ENCODE data around the gene ATP6V1B1.

ATP6V1B1 gene

DNA sequence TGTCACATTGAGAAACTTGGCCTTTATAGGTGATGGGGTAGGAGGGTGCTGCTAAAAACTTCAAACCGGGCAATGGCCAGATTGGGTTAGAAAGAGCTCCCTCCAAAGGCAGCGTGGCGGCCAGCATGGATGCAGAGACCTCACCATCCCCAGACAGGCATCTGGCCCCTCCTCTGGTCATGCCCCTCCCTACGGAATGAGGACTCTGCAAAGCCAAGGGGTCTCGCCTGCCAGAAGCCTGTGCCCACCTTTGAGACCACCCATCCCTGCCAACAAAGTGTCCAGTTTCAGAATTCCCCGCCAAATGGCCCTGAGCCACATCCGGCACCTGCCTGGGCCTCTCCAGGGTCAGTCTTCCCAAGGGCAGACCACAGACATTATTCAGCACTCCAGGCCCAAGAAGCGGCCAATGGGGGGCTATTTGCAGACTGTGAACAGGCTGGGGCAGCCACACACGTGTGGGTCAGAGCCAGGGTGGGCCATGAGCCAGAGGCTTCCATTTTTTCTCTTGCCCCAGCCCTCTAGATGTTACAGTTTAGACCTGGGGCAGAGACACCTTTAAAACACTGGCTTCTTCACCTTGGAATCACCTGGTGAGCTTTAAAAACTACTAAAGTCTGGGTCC lies 4.2 kb upstream of the ATP6V1B1 start:
- peak; percentile 9 for DNase-seq (ENCODE audit: low spot score)
- in situ Hi-C loops (cut with MboI; ENCODE audit: low sequenced_read_pairs, unreplicated experiment) = no loop called here
- TF ChIP-seq, protein P1, sequence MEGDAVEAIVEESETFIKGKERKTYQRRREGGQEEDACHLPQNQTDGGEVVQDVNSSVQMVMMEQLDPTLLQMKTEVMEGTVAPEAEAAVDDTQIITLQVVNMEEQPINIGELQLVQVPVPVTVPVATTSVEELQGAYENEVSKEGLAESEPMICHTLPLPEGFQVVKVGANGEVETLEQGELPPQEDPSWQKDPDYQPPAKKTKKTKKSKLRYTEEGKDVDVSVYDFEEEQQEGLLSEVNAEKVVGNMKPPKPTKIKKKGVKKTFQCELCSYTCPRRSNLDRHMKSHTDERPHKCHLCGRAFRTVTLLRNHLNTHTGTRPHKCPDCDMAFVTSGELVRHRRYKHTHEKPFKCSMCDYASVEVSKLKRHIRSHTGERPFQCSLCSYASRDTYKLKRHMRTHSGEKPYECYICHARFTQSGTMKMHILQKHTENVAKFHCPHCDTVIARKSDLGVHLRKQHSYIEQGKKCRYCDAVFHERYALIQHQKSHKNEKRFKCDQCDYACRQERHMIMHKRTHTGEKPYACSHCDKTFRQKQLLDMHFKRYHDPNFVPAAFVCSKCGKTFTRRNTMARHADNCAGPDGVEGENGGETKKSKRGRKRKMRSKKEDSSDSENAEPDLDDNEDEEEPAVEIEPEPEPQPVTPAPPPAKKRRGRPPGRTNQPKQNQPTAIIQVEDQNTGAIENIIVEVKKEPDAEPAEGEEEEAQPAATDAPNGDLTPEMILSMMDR (IDR thresholded peaks at IDR 0.05; ENCODE audit: borderline replicate concordance, control extremely low read depth, extremely low read depth, insufficient read depth, missing control alignments) = no peak

DNA sequence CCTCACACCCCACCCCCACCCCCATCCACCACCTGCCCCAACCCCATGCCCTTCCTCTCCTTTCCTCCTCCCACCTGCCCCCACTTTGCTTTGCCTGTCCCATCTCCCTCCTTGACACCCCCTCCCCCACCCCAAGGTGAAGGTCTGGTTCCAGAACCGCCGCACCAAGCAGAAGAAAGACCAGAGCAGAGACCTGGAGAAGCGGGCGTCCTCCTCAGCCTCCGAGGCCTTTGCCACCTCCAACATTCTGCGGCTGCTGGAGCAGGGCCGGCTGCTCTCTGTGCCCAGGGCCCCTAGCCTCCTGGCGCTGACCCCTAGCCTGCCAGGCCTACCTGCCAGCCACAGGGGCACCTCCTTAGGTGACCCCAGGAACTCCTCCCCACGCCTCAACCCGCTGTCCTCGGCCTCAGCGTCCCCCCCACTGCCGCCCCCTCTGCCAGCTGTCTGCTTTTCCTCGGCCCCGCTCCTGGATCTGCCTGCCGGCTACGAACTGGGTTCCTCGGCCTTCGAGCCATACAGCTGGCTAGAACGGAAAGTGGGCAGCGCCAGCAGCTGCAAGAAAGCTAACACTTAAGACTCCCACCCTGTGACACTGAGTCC lies 3.0 kb upstream of the ATP6V1B1 start:
- TF ChIP-seq, protein P1 (IDR thresholded peaks at IDR 0.05; ENCODE audit: borderline replicate concordance, control extremely low read depth, extremely low read depth, insufficient read depth, missing control alignments) = no peak
- in situ Hi-C loops (cut with MboI; ENCODE audit: low sequenced_read_pairs, unreplicated experiment) = no loop called here
- no peak for DNase-seq (ENCODE audit: low spot score)

DNA sequence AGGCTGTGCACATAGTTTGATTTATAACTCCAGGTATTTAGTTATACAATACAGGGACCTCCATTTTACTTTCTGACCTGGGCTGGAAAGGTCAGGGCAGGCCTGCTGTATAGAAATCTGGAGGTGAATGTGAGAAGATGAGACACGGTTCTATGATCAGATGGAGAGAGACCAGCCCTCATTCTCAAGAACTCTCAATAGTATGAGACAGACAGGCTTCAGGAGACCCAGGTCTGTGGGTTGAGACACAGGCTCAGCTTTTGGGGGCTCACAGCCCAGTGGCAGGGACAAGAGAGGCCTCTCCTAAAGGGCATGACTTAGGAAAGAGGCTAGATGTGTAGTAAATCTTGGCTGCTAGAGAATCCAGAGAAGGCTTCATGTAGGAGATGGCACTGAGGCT lies 719 bp upstream of the ATP6V1B1 start:
- in situ Hi-C loops (cut with MboI; ENCODE audit: low sequenced_read_pairs, unreplicated experiment) = no loop called here

DNA sequence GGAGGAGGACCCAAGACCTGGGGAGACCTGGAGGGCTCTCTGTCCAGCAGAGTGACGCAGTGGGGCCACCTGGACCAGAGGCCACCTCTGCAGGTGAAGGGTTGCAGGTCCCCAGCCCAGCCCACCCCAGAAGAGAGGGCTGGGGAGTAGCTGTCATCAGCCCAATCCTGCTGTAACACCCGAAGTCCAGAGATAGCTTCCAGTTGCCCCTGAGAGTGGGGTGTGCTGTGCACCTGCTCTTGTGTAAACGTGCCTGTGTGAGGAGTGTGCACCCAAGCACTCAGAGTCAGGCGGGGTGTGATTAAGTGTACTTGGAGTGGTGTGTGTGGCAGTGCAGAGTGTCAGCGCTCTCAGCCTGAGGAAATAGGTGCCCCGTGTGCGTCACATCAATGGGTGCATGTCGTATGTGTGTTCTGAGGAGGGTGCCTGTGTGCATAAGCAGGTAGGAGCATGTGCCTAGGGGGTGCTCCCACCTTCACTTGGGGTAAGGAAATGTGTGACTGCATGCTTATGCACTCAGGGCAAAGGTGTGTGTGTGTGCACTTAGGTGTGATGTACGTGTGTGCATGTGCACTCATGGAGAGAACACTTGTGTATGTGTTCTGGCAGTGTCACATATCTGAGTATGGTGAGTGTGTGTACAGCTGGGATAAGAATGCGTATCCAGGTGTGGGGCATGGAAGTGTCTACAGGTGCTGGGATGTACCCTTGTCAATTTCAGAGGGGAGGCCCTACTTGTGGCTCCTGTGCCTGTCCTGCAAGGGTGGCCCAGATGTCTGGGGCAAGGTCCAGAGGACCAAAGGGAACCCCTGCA lies 672 bp downstream of the ATP6V1B1 start:
- in situ Hi-C loops (cut with MboI; ENCODE audit: low sequenced_read_pairs, unreplicated experiment) = no loop called here
- TF ChIP-seq, protein P1 (IDR thresholded peaks at IDR 0.05; ENCODE audit: borderline replicate concordance, control extremely low read depth, extremely low read depth, insufficient read depth, missing control alignments) = no peak
- DNase-seq (ENCODE audit: low spot score) = peak; percentile 9

More for the DNA sequence above, 719 bp upstream of the ATP6V1B1 start:
- TF ChIP-seq, protein P1 (IDR thresholded peaks at IDR 0.05; ENCODE audit: borderline replicate concordance, control extremely low read depth, extremely low read depth, insufficient read depth, missing control alignments) = no peak
- no peak for DNase-seq (ENCODE audit: low spot score)

DNA sequence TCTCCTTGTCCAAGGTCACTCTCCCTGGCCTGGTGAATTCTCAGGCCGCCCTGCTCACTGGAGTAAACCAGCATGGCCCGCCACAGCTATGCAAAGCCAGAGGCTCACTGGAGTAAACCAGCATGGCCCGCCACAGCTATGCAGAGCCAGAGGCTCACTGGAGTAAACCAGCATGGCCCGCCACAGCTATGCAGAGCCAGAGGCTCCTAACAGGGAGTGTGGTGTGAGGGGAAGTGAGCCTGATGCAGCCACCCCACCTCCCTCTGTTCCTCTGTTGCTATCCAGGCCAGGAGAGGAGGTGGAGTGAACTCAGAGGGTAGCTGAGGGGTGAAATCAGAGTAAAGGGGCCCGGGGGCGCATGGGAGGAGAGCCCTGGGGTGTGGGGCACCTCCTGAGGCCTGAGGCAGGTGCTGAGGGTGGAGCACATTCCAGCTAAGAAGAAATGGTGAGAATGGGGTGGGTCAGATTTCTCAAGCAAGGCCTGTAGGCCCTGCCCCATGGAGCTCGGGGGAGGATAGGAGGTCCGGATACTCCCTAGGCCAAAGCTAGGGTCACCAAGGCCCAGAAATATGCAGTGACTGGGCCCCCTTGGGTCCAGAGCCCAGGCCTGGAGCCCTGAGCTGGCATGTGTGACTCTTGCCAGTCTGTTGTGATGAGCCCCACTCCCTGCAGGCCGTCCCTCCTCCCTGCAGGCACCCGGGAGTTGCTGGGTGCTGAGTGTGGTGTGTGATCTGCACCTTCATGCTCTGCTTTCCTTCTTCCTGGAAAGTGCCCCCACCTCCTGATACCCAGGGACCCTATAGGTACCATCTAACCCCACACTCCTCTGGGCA lies 1.5 kb downstream of the ATP6V1B1 start:
- TF ChIP-seq, protein P1 (IDR thresholded peaks at IDR 0.05; ENCODE audit: borderline replicate concordance, control extremely low read depth, extremely low read depth, insufficient read depth, missing control alignments) = no peak
- in situ Hi-C loops (cut with MboI; ENCODE audit: low sequenced_read_pairs, unreplicated experiment) = no loop called here
- no peak for DNase-seq (ENCODE audit: low spot score)
